SH-SY5Y (cell line): ENCODE results near the gene STAG2.

Experiments
- GATA2 ChIP-seq: IDR thresholded peaks from 2 replicates; pipeline ENCODE4 v1.6.1; 2011; ENCODE audit warnings: mild to moderate bottlenecking, low read depth, low read length
- GATA3 ChIP-seq: IDR thresholded peaks from 2 replicates; pipeline ENCODE4 v1.6.1; 2011; ENCODE audit warnings: low read depth, mild to moderate bottlenecking, low read length, moderate library complexity

DNA sequence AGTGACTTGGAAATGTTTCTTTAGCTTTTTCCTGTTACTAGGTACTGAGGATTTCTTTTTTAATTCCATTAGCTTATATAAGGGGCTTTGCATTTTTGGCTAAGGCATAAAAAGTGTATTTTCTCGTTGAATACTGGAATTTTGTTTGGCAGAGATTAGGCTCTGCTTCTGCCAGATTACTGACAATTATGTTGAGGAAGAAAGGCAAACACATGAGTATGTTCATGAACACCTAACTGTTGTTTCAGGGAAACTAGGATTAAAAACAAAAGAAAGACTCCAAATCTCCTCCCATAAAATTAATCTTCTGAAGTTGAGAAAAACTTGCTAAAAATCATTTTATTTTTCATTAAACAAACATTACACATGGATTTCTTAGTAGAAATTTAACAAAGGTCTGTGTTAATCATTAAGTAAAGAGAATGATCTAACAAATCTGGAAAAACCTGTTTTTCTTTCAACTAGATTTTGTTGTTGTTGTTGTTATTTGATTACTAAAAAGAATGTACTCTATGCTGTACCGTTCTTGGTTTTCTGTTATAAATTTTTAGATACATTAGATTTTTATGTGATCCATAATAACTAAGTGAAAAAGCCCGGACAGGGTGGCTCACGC, 43.3 kb upstream of the STAG2 start:
- TF ChIP-seq GATA2 (no peak), GATA3 (no peak)
